Esophagus squamous epithelium (tissue), 4 donors: ENCODE data around the gene ADGRL2.

ENCODE experiments used
- POLR2A ChIP-seq, 4 donors: fragments of 450-650 bp; IDR thresholded peaks; one replicate each; pipeline ENCODE4 v1.6.1; 2017; ENCODE audit warnings: antibody characterized with exemption in 4 of 4, mild to moderate bottlenecking in 4 of 4, moderate library complexity in 3 of 4
- TF ChIP-seq, protein P1 (sequence below), 6 experiments: fragments of 450-650 bp in 4 of 6; fragments of 200-600 bp in 2 of 6; sonication (generic) in 2 of 6; IDR thresholded peaks; one replicate each; pipeline ENCODE4 v1.5.1; 2016 to 2019; ENCODE audit warnings: antibody characterized with exemption in 6 of 6, mild to moderate bottlenecking in 4 of 6, moderate library complexity in 4 of 6

DNA sequence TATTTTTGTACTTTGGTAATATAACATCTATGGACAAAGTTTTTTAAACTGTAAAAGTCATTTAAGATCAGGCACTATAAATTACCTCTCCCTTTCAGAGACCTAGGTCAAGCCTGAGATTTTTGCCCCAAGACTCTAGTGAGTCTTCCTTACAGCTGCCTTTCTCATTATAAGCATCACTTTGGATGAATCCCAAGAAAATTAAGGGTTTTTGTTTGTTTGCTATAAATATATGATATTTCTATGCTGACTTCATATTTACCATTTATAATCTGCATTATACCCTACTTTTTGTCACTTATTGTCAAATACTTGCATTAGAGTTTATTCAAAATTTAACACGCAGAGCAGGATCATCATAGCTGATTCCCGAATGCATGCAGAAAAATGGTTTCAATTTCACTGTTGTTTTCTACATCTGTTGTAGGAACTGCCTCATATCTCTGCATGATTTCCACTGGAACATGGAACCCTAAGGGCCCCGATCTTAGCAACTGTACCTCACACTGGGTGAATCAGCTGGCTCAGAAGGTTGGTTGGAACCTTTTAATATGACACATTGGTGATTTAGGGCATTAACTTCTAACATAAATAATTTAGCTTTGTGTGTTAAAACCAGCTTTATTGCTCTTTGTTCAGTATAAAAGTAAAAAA lies 150.0 kb downstream of the ADGRL2 start:
- TF ChIP-seq, protein P1, sequence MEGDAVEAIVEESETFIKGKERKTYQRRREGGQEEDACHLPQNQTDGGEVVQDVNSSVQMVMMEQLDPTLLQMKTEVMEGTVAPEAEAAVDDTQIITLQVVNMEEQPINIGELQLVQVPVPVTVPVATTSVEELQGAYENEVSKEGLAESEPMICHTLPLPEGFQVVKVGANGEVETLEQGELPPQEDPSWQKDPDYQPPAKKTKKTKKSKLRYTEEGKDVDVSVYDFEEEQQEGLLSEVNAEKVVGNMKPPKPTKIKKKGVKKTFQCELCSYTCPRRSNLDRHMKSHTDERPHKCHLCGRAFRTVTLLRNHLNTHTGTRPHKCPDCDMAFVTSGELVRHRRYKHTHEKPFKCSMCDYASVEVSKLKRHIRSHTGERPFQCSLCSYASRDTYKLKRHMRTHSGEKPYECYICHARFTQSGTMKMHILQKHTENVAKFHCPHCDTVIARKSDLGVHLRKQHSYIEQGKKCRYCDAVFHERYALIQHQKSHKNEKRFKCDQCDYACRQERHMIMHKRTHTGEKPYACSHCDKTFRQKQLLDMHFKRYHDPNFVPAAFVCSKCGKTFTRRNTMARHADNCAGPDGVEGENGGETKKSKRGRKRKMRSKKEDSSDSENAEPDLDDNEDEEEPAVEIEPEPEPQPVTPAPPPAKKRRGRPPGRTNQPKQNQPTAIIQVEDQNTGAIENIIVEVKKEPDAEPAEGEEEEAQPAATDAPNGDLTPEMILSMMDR (IDR thresholded peaks at IDR 0.05), result no peak
- TF ChIP-seq POLR2A (IDR thresholded peaks at IDR 0.05), result no peak
